Fibroblast of skin of right biceps (primary cell): ENCODE measurements around the gene TSSK6.

Experiments
- DNase-seq: peaks from one replicate; pipeline ENCODE4 v3.0.0-alpha.2; 2013

TSSK6 gene

DNA sequence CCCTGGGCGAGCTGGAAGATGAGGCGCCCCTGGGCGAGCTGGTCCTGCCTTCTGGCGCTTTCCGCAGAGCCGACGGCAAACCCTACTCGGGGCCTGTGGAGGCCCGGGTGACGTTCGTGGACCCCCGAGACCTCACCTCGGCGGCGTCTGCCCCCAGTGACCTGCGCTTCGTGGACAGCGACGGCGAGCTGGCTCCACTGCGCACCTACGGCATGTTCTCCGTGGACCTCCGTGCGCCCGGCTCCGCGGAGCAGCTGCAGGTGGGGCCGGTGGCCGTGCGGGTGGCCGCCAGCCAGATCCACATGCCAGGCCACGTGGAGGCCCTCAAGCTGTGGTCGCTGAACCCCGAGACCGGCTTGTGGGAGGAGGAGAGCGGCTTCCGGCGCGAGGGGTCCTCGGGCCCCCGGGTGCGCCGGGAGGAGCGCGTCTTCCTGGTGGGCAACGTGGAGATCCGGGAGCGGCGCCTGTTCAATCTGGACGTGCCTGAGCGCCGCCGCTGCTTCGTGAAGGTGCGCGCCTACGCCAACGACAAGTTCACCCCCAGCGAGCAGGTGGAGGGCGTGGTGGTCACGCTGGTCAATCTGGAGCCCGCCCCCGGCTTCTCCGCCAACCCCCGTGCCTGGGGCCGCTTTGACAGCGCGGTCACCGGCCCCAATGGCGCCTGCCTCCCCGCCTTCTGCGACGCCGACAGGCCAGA lies 29.1 kb upstream of the TSSK6 start:
- no peak for DNase-seq

GRCh38 chr19:19543640-19544039 lies 28.3 kb upstream of the TSSK6 start:
- no peak for DNase-seq

DNA sequence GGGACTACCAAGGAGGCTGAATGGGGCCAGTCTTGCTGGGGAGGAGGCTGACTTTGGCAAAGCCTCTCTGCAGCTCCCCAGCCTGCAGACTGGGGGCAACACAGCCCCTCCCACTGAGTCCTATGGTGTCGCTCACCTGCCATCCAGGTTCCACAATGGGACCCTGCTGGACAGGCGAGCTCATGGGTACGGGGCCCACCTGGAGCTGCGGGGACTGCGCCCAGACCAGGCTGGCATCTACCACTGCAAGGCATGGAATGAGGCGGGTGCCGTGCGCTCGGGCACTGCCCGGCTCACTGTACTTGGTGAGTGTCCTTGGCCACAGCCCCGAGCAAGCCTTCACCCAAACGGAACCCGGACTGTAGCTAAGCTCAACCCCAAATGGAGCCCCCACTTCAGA lies 27.8 kb upstream of the TSSK6 start:
- DNase-seq: no peak

DNA sequence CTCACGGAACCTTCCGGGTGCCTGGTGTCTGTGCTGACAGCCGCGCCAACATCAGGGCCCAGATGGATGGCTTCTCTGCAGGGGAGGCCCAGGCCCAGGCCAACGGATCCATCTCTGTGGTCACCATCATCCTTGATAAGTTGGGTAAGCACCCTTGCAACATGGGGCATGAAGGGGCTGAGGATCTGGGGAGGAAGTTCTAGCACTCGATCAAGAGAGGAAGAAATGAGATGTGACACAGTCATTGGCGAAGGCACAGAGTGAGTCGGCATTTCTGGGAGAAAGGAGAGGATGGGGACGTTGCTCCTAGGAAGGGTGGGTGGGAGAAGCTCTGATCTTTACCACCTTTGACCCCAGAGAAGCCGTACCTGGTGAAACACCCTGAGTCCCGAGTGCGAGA lies 27.2 kb upstream of the TSSK6 start:
- DNase-seq: no peak

DNA sequence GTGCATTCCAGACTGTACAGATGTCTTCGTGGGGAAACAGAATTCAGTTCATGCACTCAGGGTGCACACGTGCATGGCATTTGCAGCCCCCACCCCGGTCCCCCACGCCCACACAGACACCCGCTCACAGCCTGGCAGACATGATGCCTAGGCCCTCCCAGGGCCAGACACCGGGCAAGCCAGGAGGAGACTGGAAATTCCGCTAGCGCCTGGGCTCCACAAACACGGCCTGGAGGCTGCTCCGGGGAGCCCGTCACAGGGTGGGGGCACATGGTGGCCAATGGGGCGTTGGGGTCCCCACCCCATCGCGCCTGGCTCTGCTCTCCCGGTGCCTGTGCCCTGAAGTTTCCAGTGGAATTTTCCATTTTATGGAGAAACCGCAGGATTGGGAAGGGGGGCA lies 26.3 kb upstream of the TSSK6 start:
- DNase-seq: no peak

DNA sequence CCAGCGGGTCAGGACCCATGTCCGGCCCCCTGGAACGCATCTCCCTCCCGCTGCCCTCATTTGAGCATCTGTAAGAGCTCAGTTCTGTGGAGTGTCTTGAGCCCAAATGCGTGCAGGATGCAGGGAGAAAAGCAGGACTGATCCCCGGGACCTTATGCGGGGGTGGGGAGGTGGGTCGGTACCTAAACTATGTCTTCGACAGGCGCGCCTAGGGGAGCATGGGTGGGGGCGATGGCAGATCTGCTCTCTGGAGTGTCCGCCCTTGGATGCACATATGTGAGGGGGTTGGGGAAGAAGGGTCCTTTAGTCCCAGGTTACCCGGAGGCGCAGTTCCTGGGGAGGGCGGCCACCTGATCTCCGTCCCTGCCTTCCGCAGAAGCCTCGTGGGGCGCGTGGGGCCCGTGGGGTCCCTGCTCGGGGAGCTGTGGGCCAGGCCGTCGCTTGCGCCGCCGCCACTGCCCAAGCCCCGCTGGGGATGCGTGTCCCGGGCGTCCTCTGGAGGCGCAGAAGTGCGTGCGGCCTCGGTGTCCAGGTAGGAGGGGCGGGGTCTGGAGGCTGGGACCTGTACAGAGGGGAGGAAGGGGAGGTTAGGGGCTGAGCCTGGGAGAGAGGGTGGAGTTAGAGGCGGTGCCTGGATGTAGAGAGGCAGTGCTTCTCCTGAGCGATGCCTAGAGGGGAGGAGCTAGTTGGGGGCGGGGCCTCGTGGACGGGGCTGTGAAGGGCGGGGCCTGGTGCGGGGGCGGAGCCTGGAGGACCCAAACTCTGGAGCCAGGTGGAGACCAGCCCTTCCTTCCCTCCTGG lies 25.6 kb upstream of the TSSK6 start:
- peak; percentile 46 for DNase-seq

- peak; percentile 78 for DNase-seq
Observed at GRCh38 chr19:19540064-19540714, 24.8 kb upstream of the TSSK6 start.

DNA sequence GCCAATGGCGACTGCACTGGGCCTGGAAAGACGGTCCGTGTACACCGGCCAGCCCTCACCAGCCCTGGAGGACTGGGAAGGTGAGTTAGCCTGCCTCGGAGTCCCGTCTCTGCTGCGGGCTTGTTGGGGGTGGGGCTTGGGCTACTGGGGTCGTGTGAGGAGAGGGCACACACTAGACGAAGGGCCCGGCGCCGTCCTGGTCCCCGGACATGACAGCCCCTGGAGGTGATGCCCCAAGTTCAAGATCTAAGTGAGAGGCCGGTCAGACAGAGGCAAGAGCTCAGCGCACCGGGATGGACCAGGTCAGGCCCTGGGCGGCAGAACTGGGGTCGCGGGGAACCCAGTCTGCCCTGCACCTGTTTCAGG lies 24.3 kb upstream of the TSSK6 start:
- DNase-seq: no peak

GRCh38 chr19:19538785-19539166 lies 23.4 kb upstream of the TSSK6 start:
- no peak for DNase-seq

DNA sequence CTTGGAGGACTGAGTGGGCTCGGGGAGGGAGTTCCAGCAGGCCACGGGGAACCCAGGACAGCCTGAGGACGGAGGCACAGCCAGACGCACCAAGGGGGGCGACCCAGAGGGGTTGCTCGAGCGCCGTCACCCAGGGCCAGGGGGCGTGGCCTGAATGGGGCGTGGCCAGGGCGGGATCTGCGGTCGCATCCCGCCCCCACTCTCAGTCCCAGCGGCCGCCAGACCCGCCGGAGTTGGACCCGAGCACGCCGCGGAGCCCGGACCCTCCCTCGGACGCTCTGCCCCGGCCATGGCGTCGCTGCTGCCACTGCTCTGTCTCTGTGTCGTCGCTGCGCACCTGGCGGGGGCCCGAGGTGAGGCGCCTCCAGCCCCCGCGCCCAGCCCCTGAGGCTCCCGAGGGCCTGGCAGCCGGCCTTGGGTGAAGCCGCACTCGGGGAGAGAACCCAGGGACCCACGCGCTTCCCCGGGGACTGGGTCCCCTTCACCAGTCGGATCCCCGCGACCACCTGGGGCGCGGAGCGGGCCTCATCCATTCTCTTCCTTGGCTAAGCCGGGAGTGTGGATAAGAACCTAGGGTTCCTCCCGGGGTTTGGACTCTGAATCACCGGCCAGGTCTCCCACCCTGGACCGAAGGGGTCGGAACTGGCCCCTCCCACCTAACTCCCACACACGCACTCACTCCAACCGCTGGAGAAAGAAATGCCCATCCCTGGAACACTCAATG lies 22.9 kb upstream of the TSSK6 start, which contains the start of gene CILP2:
Gene CILP2 (plus strand): TSS at position 205 of the 724 bp plus-strand sequence. CDS start 85 bp downstream, at position 290.
- no peak for DNase-seq

- DNase-seq: no peak
Observed at GRCh38 chr19:19537075-19538048, 22.0 kb upstream of the TSSK6 start.

GRCh38 chr19:19535311-19536191 lies 20.2 kb upstream of the TSSK6 start:
- DNase-seq: no peak

DNA sequence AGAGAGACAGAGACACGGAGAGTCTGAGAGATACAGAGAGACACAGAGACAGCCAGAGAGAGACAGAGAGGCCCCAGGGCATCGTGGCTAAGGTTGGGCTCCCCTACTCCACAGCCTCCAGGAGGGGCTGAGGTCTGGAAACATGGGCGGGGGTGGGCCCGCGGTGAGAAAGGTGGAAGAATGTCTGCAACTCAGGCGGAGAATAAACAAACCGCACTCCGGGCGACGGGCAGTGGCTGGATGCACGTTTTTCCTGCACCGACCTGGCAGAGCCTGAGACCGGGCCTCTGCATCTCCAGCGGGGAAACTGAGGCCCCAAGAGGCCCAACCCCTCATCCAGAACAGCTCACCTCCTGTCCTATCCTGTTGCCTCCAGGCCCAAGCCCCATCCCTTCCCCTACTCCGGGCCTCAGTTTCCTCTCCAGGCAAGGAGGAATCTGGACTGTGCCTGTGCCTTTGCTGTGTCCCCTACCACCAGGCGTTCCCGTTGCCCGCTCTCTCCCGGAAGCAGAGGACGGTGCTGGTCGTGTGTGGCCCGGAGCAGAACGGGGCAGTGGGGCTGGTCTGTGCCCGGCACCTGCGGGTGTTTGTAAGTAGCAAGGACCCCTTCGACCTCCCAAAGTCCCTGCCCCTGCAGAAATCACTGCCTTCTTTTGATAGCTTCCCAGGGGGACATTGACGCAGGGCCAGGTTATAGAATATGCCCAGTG lies 19.4 kb upstream of the TSSK6 start:
- DNase-seq: no peak

DNA sequence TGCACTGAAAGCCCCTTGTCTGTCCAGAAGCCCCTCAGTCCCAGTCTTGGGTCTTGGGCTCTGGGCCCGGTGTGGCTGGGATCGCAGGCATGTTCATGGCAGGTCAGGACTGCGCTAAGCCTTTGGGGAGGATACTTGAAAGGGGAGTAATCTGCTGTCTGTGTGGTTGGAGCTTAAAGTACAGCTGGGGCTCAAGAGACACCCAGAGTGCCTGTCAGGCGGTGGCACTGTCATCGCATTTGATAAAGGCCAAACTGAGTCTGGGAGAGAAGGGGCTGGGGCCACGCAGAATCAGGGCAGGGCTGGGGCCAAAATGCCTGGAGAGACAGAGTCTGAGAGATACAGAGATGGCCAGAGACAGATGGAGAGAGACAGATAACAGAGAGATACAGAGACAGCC lies 18.5 kb upstream of the TSSK6 start:
- DNase-seq: no peak

DNA sequence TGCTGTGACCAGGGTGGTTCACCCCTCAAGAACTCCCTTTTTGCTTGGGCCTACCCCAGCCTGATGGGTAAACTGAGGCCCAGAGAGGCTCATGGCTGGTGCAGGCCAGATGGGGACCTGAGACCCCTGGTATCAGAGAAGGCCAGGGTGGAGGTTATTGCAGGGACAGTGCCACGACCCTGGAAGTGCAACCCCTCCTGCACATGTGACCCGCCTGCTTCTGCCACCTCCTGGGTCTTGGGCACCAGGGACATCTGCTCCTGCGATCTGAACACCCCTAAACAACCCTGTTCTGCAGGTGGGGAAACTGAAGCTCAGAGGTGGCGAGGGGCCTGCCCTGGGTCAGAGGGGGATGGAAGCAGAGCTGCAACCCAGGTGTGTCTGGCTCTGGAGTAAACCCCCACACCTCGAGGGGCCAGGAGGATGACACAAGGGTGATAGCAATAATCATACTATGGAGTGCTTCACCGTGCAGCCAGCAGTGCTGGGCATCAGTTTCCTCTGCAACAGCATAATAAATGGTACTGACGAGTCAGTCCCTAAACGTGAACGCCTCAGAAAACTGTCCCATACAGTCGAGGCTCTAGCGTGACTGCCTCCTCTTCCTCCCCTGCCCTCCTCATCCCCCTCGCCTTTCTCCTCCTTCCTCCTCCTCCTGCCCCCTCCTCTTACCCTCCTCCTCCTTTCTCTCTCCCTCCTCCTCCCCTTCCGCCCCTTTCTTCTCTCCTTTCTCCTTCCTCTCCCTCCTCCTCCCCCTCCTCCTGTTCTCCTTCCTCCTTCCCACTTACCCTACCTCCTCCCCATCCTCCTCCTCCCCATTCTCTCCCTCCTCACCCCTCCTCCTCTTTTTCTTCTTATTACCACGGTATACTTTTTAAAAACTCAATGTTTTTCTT lies 17.7 kb upstream of the TSSK6 start:
- no peak for DNase-seq

DNA sequence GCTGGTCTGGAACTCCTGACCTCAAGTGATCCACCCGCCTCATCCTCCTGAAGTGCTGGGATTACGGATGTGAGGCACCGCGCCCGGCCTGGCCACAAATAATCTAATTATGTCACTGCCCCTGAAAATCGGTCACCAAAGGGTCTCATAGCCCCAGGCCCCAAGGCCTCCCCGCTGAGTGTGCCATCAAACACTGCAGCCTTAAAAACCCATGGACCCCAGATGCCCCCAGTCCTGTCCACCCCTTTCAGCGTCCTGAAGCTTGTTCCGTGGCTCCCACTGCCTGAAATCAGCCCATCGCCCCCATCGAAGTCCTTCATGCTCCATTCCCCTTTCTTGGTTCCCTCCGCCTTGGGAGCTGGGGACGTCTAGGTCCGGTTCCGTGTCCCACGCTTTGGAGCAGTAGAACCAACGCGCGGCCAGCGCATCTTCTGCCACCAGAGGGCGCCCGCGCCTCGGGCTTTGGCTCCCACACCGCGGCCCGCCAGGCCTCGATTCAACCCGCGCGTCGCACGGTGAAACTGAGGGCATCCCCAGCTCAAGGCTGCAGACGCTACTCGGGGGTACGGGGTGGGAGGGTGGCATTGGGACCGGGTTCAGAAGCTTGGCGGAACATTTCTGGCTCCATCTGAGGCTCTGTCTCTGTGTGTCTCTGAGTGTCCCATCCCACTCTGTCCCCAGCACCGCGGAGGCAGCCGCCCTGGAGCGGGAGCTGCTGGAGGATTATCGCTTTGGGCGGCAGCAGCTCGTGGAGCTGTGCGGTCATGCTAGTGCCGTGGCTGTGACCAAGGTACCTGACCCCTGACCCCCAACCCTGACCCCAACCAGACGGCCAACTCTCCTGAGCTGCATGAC lies 16.8 kb upstream of the TSSK6 start:
- peak; percentile 60 for DNase-seq

DNA sequence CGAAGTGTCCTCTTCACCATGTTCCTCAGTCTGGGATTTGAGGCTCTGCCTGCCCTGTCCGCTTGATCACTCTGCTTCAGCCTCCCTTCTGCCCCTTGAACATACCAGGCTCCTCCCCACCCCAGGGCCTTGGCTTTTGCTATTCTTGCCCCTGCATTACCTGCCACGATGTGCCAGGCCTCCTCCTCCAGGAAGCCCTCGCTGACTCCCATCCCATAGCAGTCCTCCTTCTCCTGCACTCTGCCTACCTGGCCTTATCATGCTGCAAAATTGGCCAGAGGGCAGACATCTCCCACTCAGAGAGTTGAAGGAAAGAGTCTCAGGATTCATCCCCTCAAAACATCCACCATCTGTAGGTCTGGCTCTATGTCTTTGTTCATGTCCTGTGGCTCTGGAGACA lies 15.5 kb upstream of the TSSK6 start:
- DNase-seq: no peak

GRCh38 chr19:19530423-19530804 lies 15.1 kb upstream of the TSSK6 start:
- DNase-seq: no peak
